ENCODE results near the gene CCDC146.
"Not testable (repeated sequence)": the region's sequence is repeated elsewhere in the genome, so short reads cannot be mapped to it uniquely, and the experiment has no call there.

DNA sequence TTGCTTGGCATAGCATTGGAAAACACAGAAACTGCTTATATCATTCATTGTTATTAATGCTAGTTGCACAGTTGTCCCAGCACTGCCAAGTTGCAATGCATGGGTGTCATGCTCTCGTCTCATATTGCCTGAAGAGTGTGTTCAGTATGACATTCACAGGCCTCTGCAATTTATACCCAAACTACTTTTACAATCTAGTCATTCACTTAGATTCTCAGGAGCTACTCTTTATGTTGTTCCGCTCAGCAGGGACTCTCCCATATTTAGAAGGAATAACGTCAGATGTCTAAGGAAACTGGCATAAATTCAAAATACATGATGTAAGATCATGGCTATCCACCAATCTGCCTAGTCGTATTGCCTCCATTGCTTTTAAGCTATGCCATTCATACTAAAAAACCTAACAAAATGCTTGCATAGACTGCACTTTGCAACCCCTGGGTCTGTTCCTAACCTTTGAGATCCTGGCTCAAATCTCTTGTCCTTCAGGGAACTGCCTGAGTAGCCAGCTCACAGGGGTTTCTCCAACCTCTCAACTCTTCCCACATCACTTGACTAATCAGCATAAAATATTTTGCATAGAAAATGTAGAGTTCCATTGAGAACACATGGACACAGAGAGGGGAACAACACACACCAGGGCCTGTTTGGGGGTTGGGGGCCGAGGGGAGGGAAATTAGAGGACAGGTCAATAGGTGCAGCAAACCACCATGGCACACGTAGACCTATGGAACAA is 50.2 kb downstream of the CCDC146 start:
- TF ChIP-seq, protein P1, sequence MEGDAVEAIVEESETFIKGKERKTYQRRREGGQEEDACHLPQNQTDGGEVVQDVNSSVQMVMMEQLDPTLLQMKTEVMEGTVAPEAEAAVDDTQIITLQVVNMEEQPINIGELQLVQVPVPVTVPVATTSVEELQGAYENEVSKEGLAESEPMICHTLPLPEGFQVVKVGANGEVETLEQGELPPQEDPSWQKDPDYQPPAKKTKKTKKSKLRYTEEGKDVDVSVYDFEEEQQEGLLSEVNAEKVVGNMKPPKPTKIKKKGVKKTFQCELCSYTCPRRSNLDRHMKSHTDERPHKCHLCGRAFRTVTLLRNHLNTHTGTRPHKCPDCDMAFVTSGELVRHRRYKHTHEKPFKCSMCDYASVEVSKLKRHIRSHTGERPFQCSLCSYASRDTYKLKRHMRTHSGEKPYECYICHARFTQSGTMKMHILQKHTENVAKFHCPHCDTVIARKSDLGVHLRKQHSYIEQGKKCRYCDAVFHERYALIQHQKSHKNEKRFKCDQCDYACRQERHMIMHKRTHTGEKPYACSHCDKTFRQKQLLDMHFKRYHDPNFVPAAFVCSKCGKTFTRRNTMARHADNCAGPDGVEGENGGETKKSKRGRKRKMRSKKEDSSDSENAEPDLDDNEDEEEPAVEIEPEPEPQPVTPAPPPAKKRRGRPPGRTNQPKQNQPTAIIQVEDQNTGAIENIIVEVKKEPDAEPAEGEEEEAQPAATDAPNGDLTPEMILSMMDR (IDR thresholded peaks at IDR 0.05 in 8 of 11, conservative IDR thresholded peaks at IDR 0.05 in 3 of 11), result not testable (repeated sequence)
- not testable (repeated sequence) for TF ChIP-seq POLR2A (IDR thresholded peaks at IDR 0.05)

Data from spleen (tissue), 7 donors.